Fibroblast of the aortic adventitia (primary cell): ENCODE measurements around the gene FXYD4. TPM values are rescaled to one million over a fixed set of nuclear protein-coding genes. Genes with fewer than 3 reads are reported as not detected.
A peak's percentile ranks its signal among the peaks of the same experiment; 100 is the strongest.
"Not testable (repeated sequence)": the region's sequence is repeated elsewhere in the genome, so short reads cannot be mapped to it uniquely, and the experiment has no call there.

Source experiments
- DNase-seq: peaks from one replicate; pipeline ENCODE4 v3.0.0-alpha.2; 2010; ENCODE audit warnings: low read depth
- H3K4me3 ChIP-seq: 2 replicates; pipeline ENCODE4 v1.5.1; 2011; ENCODE audit warnings: low read depth, mild to moderate bottlenecking, control low read depth, low read length, moderate library complexity
- total RNA-seq: library from RNA; depleted of rRNA; stranded (reverse); fragments of >200 nt; gene quantifications from 2 replicates; pipeline ENCODE4 v1.2.3, GENCODE V29; 2012; ENCODE audit warnings: low replicate concordance
- TF ChIP-seq, protein P1 (sequence below): IDR thresholded peaks from 2 replicates; pipeline ENCODE4 v1.5.1; 2011; ENCODE audit warnings: mild to moderate bottlenecking, low read length, control low read depth, inconsistent platforms; ENCODE audit not compliant: insufficient read depth

FXYD4 gene
- total RNA-seq, 1 donor: not detected

DNA sequence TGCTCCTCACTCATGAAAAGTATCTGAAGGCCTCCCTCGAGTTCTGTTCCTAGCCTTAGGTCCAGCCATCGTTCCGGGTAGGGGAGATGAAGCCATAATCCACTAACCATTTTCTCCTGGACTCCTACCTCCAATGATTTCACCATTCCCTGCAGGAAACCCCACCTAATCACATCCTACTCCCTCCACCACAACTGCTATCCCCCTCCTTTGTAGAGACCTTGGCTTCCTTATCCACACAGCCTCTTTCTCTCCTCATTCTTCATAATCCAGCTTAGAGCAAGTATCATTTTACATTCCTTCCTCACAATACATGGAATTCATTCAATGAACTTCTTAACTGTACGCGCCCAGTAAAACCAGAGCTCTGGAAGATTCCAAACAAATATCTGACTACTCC, 18.9 kb downstream of the FXYD4 start:
- no peak for DNase-seq
- no peak overlapping the region for H3K4me3 ChIP-seq
- TF ChIP-seq, protein P1, sequence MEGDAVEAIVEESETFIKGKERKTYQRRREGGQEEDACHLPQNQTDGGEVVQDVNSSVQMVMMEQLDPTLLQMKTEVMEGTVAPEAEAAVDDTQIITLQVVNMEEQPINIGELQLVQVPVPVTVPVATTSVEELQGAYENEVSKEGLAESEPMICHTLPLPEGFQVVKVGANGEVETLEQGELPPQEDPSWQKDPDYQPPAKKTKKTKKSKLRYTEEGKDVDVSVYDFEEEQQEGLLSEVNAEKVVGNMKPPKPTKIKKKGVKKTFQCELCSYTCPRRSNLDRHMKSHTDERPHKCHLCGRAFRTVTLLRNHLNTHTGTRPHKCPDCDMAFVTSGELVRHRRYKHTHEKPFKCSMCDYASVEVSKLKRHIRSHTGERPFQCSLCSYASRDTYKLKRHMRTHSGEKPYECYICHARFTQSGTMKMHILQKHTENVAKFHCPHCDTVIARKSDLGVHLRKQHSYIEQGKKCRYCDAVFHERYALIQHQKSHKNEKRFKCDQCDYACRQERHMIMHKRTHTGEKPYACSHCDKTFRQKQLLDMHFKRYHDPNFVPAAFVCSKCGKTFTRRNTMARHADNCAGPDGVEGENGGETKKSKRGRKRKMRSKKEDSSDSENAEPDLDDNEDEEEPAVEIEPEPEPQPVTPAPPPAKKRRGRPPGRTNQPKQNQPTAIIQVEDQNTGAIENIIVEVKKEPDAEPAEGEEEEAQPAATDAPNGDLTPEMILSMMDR: no peak

DNA sequence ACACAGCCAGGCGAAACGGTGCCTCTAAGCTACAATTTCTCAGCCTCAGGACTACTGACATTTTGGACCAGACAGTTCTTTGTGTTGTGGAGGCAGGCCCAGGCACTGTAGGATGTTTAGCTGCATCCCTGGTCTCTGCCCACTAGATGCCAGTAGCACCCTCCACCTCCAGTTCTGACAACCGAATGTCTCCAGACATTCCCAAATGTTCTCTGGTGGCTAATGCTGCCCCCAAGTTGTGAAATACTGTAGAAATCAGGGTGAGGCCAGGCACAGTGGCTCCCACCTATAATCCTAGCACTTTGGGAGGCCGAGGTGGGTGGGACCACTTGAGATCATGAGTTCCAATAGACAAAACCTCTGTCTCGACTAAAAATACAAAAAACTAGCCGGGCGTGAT, 19.3 kb downstream of the FXYD4 start:
- TF ChIP-seq, protein P1: peak; percentile 70
- no peak overlapping the region for H3K4me3 ChIP-seq
- DNase-seq: peak; percentile 66

DNA sequence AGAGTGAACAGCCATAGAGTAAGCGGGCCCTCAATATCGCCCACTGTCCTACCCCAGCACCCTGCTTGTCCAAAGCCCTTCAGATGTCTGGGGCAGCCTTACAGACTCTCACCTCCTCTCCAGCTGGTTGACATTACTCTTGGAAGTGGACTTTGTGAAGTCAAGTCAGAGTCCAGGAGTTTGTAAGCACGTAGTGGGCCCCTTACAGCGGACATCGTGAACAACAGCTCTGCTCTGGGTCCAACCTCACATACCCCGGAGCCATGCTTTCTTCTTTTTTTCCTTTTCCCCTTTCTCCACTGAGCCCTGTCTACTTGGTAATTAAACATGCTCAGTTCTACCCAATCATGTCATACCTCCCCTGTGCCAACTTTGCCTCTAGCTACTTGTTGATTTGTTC, 20.1 kb downstream of the FXYD4 start:
- no peak overlapping the region for H3K4me3 ChIP-seq

DNA sequence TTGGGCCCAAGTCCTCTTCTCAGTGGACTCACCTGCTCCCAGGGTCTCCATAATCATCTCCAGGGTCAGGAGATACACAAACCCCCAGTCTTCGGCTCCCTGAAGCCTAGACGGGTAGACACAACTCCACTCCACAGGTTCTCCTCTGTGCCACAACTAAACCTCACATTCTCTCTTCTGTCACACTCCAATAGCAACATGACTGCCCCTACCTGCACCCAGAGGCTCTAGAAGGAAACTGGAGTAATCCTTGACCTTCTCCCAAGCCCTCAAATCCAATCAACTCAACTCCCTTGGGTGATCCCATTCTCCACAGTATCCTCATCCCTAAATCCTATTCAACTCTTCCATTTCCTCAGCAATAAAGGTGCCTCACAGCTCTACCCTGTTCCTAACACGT, 21.3 kb downstream of the FXYD4 start:
- H3K4me3 ChIP-seq: no peak overlapping the region
- TF ChIP-seq, protein P1: no peak
- DNase-seq: no peak

More for the DNA sequence above, 20.1 kb downstream of the FXYD4 start:
- no peak for DNase-seq
- TF ChIP-seq, protein P1: no peak

DNA sequence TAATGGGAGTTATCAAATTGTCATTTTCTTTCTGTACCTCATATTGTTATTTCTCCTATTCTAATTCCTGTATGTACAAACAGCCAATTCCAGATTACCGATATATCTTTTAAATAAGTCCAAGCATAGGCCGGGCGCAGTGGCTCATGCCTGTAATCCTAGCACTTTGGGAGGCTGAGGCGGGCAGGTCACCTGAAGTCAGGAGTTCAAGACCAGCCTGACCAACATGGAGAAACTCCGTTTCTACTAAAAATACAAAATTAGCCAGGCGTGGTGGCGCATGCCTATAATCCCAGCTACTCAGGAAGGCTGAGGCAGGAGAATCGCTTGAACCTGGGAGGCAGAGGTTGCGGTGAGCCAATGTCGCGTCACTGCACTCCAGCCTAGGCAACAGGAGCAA, 21.8 kb downstream of the FXYD4 start:
- H3K4me3 ChIP-seq, DNase-seq: not testable (repeated sequence)

DNA sequence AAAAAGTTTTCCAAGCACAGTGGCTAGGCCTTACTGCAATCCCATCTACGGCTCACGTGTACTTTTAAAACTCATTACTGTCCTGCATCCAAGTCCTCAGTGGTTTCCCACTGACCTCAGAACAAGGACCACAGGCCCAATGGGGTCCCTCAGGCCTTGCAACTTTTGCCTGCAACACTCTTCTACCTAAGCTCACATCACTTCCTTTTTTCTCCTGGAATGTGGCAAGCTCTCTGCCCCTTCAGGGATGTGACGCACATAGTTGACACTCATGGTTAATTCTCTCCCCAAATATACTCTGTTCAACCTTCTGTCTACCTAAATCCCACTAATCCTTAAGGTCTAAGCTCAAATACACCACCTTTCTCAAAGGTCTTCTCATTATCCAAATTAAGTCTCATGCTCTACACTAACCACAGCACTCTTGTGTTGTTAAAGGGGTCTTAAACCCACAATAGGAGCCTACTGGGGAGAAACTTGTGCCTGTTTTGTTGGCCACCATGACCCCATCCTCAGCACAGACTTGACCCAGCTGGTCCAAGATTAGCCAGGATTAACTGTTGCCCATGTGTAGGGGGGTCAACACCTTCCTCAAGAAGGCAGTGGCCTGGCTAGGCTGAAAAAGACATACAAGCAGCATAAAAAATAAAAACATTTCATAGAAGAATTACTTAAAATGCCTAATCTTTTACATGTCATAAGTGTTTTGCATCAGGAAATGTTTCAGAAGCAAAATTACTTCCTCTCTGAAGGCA, 22.3 kb downstream of the FXYD4 start:
- H3K4me3 ChIP-seq: no peak overlapping the region
- no peak for DNase-seq
- TF ChIP-seq, protein P1: no peak

DNA sequence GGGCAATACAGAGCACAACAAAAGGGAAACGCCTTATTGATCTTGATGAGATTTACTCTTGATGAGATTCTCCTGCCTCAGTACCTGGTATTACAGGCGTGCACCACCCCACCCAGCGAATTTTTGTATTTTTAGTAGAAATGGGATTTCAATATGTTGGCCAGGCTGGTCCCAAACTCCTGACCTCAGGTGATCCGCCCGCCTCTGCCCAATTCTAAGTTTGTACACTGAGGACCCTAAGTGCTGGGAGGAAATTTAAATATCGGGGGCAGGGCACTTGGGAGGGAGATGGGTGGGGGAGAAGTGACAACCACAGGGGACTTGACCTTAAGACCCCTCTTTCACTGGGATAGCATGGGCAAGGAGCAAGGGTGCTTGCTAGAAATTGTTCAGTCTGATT, 23.4 kb downstream of the FXYD4 start:
- TF ChIP-seq, protein P1: no peak
- peak overlapping the region; percentile 68 for H3K4me3 ChIP-seq
- DNase-seq: no peak
